Glutamatergic neuron (in vitro differentiated cells): ENCODE measurements around the gene GCN1. TPM values are rescaled to one million over a fixed set of nuclear protein-coding genes. Genes with fewer than 3 reads are reported as not detected.
A peak's percentile ranks its signal among the peaks of the same experiment; 100 is the strongest.

Experiments used
- DNase-seq: peaks from one replicate; pipeline ENCODE4 v3.0.0; 2022
- H3K27ac Mint-ChIP-seq: one replicate; pipeline ENCODE4 v1.8.0; 2020; ENCODE audit warnings: mild to moderate bottlenecking, mixed read lengths, inconsistent platforms; ENCODE audit not compliant: unreplicated experiment
- H3K27me3 Mint-ChIP-seq: one replicate; pipeline ENCODE4 v1.8.0; 2020; ENCODE audit warnings: mild to moderate bottlenecking, moderate library complexity, mixed read lengths, inconsistent platforms; ENCODE audit not compliant: unreplicated experiment
- H3K36me3 Mint-ChIP-seq: one replicate; pipeline ENCODE4 v1.8.0; 2020; ENCODE audit warnings: mild to moderate bottlenecking, mixed read lengths, inconsistent platforms; ENCODE audit not compliant: unreplicated experiment
- H3K4me1 Mint-ChIP-seq: one replicate; pipeline ENCODE4 v1.8.0; 2020; ENCODE audit warnings: mild to moderate bottlenecking, low read depth, mixed read lengths, inconsistent platforms; ENCODE audit not compliant: unreplicated experiment
- H3K4me3 Mint-ChIP-seq: one replicate; pipeline ENCODE4 v1.8.0; 2020; ENCODE audit warnings: mild to moderate bottlenecking, mixed read lengths, inconsistent platforms; ENCODE audit not compliant: unreplicated experiment
- H3K9me3 Mint-ChIP-seq: one replicate; pipeline ENCODE4 v1.8.0; 2020; ENCODE audit warnings: mild to moderate bottlenecking, moderate library complexity, mixed read lengths, inconsistent platforms; ENCODE audit not compliant: unreplicated experiment
- total RNA-seq: library from RNA; stranded (reverse); fragmentation: NEBNext Ultra II Directional; extraction: Animal tissue kit (Norgen Biotek cat#: 25700); gene quantifications from one replicate; pipeline ENCODE4 v1.2.1, GENCODE V29; 2021; ENCODE audit not compliant: unreplicated experiment
- TF ChIP-seq, protein P1 (sequence below): fragments of 200-600 bp; sonication (generic); IDR thresholded peaks from one replicate; pipeline ENCODE4 v1.5.0; 2021; ENCODE audit not compliant: partially characterized antibody, unreplicated experiment

Gene GCN1
- total RNA-seq, 1 donor from 2014 or later, result 173 TPM

DNA sequence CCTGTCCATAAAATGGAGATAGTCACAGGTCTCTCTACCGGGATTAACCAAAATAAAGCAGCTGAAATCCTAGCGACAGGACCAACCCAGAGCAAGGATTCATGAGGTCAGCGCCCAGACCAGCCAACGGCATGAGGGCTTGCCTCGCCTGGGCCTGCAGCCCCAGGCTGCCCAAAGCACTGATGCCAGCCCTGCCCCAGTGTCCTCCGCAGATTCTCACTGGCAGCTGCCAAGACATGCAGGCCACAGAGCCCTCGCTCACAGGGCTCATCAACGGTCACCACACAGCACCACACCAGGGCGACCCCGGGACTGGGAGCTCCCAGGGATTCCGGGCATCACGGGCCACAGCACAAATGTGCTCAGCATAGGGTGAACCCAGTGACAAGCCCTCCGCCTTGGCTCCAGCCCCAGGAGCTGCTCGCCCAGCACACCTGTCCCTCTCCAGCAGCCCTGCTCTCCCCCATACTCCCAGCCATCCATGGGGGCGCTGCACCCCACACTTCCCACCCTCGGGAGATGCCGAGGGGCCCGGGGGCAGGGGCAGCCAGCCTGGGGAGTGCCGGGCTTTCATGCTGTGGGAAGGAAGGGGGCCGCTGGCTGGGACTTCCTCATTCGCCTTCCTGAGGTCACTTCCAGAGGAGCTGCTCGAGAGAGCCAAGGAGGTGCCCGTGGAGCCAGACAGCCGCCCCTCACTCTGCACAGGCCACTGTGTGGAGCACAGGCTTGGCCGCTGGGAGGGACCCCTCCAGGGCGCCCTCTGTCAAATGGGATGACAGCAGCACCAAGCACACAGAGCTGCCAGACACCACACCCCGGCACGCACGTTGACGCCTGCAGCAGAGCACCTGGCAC lies 92.1 kb downstream of the GCN1 start:
- Mint-ChIP-seq H3K4me1 (peaks cover 13% of the 10 kb centered on the region), H3K27me3 (peaks cover 5% of the 10 kb centered on the region), H3K4me3 (no peak overlapping the region), H3K9me3 (peaks cover 3% of the 10 kb centered on the region), H3K36me3 (no peaks in the 10 kb centered on the region), H3K27ac (no peak overlapping the region)
- TF ChIP-seq, protein P1, sequence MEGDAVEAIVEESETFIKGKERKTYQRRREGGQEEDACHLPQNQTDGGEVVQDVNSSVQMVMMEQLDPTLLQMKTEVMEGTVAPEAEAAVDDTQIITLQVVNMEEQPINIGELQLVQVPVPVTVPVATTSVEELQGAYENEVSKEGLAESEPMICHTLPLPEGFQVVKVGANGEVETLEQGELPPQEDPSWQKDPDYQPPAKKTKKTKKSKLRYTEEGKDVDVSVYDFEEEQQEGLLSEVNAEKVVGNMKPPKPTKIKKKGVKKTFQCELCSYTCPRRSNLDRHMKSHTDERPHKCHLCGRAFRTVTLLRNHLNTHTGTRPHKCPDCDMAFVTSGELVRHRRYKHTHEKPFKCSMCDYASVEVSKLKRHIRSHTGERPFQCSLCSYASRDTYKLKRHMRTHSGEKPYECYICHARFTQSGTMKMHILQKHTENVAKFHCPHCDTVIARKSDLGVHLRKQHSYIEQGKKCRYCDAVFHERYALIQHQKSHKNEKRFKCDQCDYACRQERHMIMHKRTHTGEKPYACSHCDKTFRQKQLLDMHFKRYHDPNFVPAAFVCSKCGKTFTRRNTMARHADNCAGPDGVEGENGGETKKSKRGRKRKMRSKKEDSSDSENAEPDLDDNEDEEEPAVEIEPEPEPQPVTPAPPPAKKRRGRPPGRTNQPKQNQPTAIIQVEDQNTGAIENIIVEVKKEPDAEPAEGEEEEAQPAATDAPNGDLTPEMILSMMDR, result no peak
- no peak for DNase-seq

DNA sequence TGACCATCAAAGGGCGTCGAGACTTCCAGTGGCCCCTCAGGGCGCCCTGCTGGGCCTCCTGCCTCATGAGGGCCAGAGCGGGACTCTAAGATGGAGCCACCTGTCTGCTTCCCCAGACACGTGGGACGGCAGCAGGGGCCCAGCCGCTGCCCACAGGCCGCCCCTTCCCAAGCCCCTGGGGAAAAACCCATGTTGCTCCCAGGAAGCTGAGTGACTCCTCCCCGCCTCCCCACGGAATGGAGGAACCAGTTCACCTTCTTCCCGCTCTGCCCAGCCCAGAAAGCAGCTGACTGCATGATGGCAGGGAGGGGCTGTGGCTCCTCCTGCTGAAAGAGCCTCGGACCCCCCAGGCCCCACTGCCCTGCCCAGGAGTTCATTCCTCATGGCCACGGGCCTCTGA lies 92.9 kb downstream of the GCN1 start:
- Mint-ChIP-seq H3K27ac (peak overlapping the region; percentile 62), H3K9me3 (peaks cover 3% of the 10 kb centered on the region), H3K4me3 (no peak overlapping the region), H3K27me3 (peaks cover 5% of the 10 kb centered on the region), H3K36me3 (no peaks in the 10 kb centered on the region), H3K4me1 (peaks cover 13% of the 10 kb centered on the region)
- no peak for DNase-seq
- TF ChIP-seq, protein P1, result no peak

DNA sequence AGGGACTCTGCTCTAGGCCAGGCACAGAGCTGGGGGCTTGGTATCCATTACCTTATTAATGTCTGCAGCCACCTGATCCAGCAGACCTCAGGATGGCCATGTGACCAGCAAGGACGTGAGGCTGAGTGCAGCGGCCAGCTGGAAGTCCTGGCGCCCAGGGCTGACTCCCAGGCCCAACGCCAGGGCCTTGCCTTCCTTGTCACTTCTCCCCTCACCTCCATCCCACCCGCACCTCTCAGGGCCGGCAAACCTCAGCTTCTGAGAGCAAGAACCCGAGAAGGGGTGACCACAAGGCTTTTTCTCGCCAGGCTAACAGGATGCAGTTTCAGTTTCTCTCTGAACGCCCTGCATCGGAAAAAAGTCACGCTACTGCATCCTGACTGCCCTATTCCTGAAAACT lies 93.3 kb downstream of the GCN1 start:
- peaks cover 13% of the 10 kb centered on the region for H3K4me1 Mint-ChIP-seq
- H3K36me3 Mint-ChIP-seq, result no peaks in the 10 kb centered on the region
- TF ChIP-seq, protein P1, result no peak
- H3K27me3 Mint-ChIP-seq, result peaks cover 5% of the 10 kb centered on the region
- no peak overlapping the region for H3K4me3 Mint-ChIP-seq
- peak overlapping the region; percentile 62 for H3K27ac Mint-ChIP-seq
- DNase-seq, result no peak
- H3K9me3 Mint-ChIP-seq, result peaks cover 3% of the 10 kb centered on the region

DNA sequence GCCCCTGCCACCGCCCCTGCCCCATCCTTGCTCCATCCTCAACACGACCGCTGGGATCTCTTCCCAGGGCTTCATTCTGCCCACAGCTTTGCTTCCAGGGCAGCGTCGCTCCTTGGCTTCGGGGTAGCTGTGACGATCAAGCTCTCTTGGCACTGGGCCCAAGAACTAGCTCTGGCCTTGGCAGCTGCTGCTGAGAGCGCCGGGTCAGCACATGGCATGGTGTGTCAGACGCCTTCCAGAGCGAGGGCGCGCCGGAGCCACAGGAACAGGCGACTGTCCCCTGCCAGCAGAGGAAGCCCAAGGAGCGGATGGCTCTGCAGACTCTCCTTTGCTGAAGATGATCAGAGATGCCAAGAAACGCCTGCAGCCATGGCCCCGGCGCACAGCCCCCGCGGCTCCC lies 93.9 kb downstream of the GCN1 start:
- no peaks in the 10 kb centered on the region for H3K36me3 Mint-ChIP-seq
- H3K27me3 Mint-ChIP-seq, result peaks cover 5% of the 10 kb centered on the region
- TF ChIP-seq, protein P1, result no peak
- H3K4me3 Mint-ChIP-seq, result no peak overlapping the region
- no peak overlapping the region for H3K27ac Mint-ChIP-seq
- H3K9me3 Mint-ChIP-seq, result peaks cover 3% of the 10 kb centered on the region
- H3K4me1 Mint-ChIP-seq, result peaks cover 13% of the 10 kb centered on the region
- DNase-seq, result no peak

DNA sequence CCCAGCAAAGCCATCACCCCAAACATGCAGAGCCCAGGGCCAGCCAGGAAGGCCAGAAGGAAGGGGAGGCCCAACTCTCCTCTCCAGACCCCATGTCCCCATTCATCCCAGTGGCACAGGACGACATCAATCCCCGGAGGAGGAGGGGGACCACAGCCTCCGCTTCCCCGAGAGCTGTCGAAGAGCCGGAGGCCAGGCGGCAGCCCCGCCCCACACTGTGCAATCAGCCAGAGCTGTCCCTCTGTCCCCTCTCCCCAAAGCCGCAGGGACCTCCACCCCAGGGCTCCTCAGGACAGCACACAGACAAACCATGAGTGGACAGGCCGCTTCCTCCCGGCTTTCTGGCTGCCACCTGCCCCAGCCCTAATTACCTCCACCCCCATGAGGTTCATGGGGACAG lies 94.8 kb downstream of the GCN1 start:
- no peak overlapping the region for H3K27ac Mint-ChIP-seq
- H3K4me1 Mint-ChIP-seq, result peaks cover 13% of the 10 kb centered on the region
- H3K27me3 Mint-ChIP-seq, result peaks cover 7% of the 10 kb centered on the region
- TF ChIP-seq, protein P1, result no peak
- peaks cover 3% of the 10 kb centered on the region for H3K9me3 Mint-ChIP-seq
- H3K36me3 Mint-ChIP-seq, result no peaks in the 10 kb centered on the region
- no peak overlapping the region for H3K4me3 Mint-ChIP-seq
- DNase-seq, result no peak
